ENCODE data around the gene SULF2.

DNA sequence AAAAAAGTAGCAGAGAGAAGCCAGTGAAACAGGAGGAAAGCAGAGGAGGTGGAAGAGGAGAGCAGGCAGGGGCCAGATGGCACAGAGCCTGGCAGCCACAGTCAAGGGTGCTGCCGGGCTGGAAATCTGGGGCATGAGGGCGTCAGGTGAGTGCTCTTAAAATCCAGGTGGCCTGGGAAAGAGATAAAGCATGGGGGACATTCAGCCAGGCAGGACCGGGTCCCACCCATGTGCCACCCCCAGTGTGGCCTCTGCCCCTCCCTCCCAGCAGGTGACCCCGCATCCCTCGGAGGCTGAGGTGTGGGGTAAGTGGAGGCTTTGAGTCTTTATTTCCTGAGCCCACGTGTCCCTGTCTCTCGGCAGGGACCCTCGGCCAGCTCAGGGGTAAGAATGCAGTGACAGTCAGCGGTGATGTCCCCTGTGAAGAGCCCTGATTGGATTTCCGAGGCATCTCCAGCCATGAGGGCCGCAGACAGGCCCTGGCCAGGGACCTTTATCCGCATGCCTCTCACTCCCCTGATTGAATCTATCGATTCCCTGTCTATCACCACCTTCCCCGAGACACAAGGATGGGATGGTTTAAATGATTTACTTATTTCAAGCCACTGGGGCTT is 33.8 kb upstream of the SULF2 start:
- TF ChIP-seq, protein P1, sequence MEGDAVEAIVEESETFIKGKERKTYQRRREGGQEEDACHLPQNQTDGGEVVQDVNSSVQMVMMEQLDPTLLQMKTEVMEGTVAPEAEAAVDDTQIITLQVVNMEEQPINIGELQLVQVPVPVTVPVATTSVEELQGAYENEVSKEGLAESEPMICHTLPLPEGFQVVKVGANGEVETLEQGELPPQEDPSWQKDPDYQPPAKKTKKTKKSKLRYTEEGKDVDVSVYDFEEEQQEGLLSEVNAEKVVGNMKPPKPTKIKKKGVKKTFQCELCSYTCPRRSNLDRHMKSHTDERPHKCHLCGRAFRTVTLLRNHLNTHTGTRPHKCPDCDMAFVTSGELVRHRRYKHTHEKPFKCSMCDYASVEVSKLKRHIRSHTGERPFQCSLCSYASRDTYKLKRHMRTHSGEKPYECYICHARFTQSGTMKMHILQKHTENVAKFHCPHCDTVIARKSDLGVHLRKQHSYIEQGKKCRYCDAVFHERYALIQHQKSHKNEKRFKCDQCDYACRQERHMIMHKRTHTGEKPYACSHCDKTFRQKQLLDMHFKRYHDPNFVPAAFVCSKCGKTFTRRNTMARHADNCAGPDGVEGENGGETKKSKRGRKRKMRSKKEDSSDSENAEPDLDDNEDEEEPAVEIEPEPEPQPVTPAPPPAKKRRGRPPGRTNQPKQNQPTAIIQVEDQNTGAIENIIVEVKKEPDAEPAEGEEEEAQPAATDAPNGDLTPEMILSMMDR (IDR thresholded peaks at IDR 0.05), result no peak
- TF ChIP-seq POLR2A (IDR thresholded peaks at IDR 0.05) (no peak), EP300 (IDR thresholded peaks at IDR 0.05) (no peak), POLR2AphosphoS5 (IDR thresholded peaks at IDR 0.05) (no peak)
